NCI-H2107 treated with DMSO at 0.1 percent for 48 hours (cell line): Measurements from ENCODE around the gene DHCR24.

Experiments used
- DNase-seq: peaks from one replicate; lab custom pipeline; 2025; ENCODE audit not compliant: unreplicated experiment; lab: John Stamatoyannopoulos, UW

DHCR24 gene

DNA sequence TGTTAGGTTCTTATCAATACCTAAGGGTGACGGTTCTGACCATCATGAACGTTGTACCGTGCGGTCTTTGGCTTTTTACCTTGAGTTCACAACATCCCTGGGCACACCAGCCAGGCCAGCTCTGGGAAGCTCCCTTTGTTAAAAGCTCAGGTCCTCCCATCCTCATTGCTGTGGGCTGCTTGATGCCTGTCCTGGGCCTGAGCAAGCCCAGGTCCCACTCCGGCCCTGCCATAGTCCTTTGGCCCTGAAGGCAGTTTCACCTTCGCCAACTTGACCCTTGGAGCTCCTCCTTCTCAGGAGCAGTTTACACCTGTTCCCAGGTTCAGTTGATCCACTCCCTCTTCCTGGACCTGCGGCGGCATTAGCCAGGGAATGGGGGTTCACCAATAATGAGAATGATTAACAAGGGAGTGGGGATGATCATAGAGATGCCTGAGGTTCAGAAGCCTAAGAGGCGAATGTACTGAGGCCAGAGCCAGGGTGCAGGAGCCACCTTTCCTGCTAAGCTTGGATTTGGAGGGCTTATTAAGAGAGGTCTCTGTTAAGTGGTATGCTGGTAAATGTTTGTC is 40.2 kb downstream of the DHCR24 start:
- no peak for DNase-seq

DNA sequence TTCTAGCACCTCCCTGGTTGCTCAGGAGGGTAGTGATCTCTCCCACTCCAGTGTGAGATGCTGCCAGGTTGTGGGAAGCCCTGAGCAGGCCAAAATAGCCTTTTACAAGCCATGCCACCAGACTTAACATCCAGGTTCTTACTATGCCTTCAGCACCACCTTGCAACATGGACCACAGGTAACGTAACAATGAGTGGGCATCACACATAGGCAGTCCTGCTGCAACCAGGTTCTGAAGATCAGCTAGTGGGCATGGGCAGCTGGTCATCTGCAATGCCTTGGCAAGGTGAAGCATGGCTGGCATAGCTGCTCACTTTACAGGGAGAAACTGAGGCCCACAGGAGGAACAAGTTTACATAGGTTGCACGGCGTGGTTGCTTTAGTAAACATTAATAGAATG is 40.7 kb downstream of the DHCR24 start:
- no peak for DNase-seq

DNA sequence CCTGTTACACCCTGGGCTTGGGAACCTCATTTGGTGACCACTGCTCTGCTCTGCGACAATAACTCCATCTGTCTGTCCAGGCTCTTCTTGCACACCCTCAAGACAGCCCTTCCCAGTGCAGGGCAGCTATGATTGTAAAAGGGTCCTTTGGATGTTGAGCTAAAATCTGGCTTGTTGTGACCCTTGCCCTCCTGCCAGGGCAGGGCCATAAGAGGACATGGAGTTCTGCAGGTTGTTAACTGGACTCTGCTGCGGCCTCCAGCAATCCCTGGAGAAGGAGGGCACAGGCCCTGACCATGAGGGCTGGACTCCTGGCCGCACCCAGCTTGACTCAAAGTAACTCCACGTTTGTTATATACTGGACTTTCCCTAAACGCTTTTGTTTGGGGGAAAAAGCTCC is 41.2 kb downstream of the DHCR24 start:
- no peak for DNase-seq

DNA sequence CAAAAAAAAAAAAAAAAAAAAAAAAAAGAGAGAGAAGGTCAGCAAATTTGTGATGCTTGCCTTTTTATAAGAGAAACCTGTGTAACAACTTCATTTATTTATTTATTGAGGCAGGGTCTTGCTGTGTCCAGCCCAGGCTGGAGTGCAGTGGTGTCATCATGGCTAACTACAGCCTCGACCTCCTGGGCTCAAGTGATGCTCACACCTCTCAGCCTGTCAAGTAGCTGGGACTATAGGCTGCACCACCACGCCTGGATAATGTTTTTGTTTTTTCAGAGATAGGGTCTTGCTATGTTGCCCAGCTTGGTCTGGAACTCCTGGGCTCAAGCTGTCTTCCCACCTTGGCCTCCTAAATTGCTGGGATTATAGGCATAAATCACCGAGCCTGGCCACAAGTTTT is 42.4 kb downstream of the DHCR24 start:
- DNase-seq, result no peak

DNA sequence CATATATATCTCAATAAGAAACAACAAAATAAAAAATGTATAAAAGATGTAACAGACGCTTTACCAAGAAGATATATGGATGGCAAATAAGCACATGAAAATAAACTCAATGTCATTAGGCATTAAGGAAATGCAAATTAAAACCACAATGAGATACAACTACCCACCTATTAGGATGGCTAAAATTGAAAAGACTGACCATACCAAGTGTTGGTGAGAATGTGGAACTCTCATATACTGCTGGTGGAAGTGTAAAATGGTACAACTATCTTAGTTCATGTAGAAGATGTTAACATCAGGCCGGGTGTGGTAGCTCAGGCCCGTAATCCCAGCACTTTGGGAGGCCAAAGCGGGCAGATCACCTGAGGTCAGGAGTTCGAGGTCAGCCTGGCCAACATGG is 43.5 kb downstream of the DHCR24 start:
- DNase-seq, result no peak

DNA sequence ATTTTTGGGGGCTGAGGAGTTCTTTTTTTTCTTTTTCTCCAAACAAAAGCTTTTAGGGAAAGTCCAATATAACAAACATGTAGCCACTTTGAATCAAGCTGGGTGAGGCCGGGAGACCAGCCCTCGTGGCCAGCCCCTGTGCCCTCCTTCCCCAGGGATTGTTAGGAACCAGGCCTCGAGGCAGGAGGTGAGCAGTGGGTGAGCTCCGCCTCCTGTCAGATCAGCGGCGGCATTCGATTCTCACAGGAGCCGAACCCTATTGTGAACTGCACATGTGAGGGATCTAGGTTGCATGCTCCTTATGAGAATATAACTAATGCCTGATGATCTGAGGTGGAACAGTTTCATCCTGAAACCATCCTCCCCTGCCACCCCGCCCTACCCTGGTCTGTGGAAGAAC is 44.0 kb downstream of the DHCR24 start:
- DNase-seq, result no peak

DNA sequence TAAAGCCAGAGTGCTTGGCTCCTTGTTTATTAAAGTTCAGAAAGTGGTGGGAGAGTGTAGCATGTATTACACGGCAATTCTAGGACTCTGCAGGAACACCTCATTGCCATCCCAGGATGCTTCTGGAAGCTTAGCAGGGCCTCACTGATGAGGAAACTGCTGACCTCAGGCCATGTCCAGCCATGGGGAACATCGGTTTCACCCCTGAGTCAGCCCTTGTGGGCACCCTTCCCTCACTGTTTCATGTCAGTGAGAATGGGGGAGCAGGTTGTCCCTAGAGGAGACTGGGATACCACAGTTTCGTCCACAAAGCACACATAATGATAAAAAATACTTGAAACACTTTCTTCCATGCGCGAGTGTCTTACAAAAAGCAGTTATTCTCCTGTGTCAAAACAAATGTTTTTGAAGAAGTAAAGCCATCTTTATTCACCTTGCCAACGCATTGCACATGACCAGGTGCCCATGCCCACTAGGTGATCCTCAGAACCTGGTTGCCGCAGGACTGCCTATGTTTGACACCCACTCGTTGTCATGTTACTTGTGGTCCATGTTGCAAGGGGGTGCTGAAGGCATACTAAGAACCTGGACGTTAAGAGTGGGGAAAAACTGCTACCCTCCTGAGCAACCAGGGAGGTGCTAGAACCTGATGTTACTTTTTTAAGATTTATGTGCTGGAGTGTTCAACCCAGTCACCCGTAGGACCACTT is 44.6 kb downstream of the DHCR24 start:
- DNase-seq, result no peak

DNA sequence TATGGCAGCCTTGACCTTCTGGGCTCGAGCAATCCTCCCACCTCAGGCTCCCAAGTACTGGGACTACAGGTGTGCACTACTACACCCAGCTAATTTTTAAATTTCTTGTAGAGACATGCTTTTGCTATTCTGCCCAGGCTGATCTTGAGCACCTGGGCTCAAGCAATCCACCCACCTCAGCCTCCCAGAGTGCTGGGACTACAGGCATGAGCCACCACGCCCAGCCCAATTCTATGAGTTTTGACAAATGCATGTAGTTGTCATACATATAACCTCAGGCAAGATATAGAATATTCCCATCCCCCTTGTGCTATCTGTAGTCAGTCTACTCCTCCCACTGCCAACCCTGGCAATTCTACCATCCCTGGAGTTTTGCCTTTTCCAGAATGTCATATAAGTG is 47.2 kb downstream of the DHCR24 start:
- no peak for DNase-seq

DNA sequence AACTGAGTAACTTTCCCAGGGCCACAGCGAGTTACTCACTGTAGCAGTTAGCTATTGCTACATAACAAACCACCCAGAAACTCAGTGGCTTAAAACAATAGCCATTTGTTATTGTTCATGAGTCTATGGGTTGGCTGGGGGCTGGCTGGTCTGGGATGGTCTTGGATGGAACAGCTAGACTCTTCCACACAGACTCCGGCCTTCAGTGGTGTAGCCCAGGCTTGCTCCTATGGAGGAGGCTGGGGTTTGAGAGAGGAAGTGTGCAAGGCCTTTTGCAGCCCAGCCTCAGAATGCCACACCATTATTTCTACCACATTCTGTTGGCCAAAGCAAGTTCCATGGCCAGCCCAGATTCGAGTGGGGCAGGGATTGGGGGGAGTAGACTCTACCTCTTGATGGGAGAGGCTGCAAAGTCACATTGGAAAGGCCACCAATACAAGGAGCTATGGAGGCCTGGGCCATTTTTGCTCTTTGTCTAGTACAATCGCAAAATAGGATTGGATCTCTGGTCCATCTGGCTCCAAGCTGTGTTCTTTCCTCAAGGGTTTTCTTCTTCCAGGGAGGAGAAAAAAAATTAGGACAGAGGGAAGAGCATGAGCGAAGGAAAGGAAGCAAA is 48.3 kb downstream of the DHCR24 start:
- no peak for DNase-seq

DNA sequence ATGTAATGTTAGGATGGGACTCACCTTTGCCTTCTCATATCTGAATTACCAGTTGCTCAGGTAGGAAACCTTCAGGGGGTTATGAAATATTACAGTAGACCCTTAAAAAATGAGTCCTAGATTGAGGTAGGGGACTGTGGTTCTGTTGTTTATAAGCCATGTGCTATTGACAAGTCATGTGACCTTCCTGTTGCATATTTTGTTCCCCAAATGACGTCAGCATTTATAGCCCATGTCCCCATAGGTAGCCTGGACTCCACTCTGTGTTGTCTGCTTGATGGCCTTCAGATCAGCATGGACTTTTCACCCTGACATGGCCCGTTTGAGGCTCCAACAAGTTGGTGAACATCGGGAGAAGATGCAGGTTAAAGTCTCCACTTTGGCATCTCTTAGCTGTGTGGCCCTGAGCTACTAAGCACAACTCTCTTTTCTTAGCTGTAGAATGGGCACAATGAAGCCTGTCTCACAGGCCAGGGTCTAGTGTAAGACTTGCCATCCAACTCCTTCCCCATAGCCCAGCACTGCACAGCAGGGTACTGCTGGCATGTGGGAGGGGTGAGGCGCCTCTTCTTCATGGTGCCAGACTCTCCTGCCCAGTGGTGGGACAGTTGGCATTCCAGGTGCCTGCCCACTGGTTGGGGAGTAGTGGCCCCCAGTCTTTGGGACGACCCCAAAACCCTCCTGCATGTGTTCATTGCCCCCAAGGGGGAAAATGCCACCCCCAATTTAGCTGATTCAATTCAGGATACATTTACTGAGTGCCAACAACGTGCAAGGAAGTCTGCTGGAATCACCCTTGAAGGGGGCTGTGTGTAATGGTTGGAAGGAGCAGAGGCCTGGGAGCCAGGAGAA is 49.8 kb downstream of the DHCR24 start:
- DNase-seq, result no peak

DNA sequence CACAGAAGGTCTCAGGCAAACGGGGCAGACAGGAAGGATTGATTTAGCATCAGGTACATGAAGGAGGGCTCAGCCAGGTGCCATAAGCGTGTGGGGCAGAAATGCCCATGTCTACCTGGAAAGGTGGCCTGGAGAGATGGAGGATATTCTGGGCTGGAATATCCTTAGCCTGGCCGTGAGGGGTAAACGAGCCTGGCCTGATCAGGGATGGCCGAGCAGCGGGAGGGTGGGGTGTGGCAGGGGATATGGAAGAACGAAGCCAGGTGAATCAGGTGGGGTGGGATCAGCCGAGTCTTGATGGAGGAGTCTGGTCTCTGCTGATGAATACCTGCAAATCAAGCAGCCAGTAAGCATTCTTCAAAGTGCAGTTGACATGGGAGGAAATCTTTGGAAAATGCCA is 50.4 kb downstream of the DHCR24 start:
- no peak for DNase-seq

DNA sequence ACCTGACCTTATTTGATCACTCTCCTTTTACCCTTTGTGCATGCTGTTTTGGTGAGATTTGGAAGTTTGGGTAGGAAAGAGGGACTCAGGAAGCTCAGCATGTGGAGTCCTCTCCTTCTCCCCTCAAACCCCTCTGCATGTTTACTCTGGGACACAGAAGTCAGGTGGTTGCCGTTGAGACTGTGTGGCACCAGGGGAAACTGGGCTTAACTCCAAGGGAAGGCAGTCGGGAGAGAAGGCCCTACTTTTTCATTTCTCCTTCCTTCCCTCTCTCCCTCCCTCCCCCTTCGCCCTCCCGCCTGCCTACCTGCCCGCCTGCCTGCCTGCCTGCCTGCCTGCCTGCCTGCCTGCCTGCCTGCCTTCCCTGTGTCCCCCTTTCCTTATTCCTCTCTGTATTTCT is 51.0 kb downstream of the DHCR24 start:
- DNase-seq, result no peak

DNA sequence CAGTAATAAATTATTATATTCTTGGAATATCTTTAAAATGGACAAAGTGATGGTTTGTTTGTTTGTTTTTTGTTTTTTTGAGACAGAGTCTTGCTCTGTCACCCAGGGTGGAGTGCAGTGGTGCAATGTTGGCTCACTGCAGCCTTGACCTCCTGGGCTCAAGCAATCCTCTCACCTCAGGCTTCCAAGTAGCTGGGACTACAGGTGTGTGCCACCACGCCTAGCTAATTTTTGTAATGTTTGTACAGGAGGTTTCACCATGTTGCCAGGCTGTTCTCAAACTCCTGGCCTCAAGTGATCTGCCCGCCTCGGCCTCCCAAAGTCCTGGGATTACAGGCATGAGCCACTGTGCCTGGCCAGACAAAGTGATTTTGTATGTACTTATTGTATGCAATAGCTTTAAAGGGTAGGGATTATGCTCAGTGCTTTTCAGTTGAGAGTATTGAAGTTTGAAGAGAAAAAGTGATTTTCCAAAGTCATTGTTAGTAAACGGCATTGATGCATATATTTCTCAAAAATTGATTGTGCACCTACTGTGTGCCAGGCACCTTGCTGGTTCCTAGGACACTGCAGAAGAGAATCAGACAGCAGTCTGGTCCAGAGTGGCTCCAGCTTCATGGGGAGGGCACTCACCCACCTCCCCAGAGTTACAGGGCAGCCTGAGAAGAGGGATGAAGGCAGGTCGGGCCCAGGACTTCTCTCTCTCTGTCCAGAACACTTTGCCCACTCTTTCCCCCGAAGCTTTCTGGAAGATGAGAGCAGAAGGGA is 51.7 kb downstream of the DHCR24 start:
- DNase-seq, result no peak

DNA sequence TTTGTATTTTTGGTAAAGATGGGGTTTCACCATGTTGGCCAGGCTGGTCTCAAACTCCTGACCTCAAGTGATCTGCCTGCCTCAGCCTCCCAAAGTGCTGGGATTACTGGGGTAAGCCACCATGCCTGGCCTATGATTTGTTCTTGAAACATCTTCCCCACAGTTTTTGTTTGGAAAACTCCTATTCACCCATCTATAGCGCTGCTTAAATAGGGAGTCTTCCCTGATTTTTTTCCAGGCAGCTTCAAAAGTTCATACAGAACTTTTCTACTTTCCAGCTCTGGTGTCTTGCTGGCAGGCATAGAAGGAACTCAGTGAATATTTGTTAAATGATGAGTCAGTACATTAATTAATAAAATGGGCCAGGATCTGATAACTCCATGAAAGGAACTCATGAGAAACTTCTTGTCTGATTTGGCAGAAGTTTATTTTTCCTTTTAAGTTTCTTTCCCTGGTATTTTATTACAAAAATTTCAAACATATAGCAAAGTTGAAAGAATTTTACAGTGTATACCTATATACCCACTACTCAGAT is 52.9 kb downstream of the DHCR24 start:
- DNase-seq, result no peak

DNA sequence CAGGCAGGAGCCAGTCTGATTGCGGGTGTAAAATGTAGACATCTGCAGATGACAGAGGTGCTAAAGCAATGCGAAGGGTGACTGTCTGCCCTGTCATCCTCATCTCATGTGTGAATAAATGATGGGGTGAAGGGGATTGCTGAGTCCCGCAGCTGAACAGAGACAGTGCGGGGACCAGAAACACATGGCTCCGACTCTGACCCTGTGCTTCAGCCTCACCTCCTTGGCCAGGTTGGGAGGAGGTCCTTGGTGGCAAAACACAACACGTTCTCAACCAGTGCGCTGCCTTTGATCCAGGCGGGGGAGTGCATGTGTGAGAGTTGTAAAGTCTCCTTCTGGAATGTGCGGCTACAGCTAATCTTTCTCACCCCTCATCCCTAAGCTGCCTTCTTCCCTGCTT is 53.9 kb downstream of the DHCR24 start:
- DNase-seq, result no peak

DNA sequence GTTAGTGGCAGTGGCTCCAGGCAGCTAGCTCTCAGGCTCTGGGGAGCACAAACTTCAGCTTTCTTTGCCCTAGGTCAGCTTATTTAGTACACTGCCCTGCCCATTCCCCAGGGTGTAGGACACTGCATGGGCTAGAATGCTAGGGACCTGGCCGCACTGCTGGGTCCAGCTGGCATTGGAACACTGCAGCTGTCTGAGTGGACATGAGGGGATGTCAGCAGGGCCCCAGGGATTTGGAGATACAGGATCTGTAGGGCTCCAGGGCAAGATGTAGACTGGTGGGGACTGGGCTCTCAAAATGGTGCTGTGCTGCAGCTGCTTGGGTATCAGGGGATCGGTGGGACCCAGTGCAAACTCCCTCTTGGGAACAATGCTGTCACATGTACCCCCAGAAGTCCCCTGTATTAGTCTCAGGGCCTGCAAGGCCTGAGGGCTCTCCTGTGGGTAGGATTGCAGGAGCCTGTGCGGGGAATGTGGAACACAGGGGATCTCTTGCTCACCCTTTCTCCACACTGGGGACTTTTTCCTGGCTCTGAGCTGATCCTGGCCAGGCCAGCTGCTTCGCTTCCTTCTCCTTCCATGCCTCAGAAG is 60.7 kb downstream of the DHCR24 start:
- no peak for DNase-seq

DNA sequence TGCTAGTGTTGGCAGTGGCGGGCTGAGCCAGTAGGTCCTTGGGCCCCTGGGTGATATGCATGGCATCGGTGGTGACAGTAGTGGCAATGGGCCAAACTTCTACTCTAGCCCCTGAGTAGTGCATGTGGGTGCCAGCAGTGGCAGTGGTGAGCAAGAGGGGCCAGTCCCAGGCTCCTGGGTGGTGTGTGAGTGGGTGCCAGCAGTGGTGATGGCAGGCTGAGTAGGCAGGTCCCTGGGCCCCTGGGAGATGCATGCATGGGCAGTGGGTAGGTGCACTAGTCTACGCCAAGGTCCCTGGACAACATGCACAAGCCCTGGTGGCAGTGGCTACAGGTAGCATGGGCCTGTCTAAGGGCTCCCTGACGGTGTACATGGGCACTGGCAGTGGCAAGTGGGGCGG is 61.3 kb downstream of the DHCR24 start:
- no peak for DNase-seq

DNA sequence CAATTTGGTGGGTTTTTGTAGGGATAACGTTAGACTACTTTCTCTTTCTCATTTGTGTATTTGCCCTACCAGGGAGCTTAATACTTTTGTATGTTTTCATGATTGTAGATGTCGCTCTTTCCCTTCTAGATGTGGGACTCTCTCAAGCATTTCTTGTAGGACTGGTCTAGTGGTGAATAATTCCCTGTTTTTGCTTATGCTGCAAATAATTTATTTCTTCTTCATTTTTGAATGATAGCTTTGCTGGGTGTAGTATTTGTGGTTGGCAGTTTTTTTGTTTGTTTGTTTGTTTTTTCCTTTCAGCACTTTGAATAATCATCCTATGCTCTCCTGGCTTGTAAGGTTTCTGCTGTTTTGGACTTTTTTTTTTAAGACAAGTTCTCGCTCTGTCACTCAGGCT is 63.3 kb downstream of the DHCR24 start:
- no peak for DNase-seq

DNA sequence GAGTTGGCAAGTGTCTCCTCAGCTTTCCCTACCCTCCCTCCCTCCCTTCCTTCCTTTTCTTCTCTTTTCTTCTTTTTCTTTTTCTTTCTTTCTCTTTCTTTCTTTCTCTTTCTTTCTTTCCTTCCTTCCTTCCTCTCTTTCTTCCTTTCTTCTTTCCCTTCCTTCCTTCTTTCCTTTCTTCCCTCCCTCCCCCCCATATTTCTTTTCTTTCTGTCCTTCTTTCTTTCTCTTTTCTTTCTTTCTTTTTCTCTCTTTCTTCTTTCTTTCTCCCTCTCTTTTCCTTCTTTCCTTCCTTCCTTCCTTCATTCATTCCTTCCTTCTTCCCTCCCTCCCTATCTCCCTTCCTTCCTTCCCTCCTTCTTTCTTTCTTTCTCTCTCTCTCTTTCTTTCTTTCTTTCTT is 67.3 kb downstream of the DHCR24 start:
- no peak for DNase-seq

DNA sequence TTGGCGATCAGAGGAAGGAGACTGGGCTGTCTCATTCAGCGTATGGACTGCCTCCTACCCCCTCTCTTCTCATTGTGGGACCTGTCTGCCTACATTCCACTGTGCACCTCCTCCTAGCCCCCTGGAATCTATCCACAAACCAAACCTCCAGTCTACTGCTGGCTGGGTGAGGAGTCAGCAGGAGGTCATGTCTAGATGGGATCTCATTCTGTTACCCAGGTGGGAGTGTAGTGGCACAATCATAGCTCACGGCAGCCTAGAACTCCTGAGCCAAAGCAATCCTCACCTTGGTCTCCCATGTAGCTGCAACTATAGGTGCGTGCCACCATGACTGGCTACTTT is 67.8 kb downstream of the DHCR24 start:
- DNase-seq, result no peak
